H9 (cell line): ENCODE results near the gene ZNF281. TPM values are rescaled to one million over a fixed set of nuclear protein-coding genes. Genes with fewer than 3 reads are reported as not detected.
A peak's percentile ranks its signal among the peaks of the same experiment; 100 is the strongest.

Experiments
- DNase-seq: peaks from one replicate; pipeline ENCODE4 v3.0.0-alpha.2; 2017
- H2AFZ ChIP-seq: one replicate; pipeline ENCODE4 v1.6.1; 2013; ENCODE audit warnings: mild to moderate bottlenecking, low read length, control low read depth, moderate library complexity
- H2AK5ac ChIP-seq: 2 replicates; pipeline ENCODE4 v1.6.1; 2013; ENCODE audit warnings: low read length, control low read depth, mixed read lengths; ENCODE audit not compliant: insufficient read length
- H2BK120ac ChIP-seq: one replicate; pipeline ENCODE4 v1.6.1; 2013; ENCODE audit warnings: low read depth, mild to moderate bottlenecking, low read length, control low read depth, inconsistent platforms; ENCODE audit not compliant: poor library complexity, severe bottlenecking
- H2BK12ac ChIP-seq: 2 replicates; pipeline ENCODE4 v1.6.1; 2013; ENCODE audit warnings: low read length, control low read depth, mixed read lengths, low read depth; ENCODE audit not compliant: insufficient read length
- H2BK15ac ChIP-seq: 2 replicates; pipeline ENCODE4 v1.6.1; 2013; ENCODE audit warnings: low read depth, low read length, control low read depth
- H2BK20ac ChIP-seq: one replicate; pipeline ENCODE4 v1.6.1; 2013; ENCODE audit warnings: low read depth, mild to moderate bottlenecking, low read length, control low read depth, inconsistent platforms; ENCODE audit not compliant: poor library complexity, severe bottlenecking
- H2BK5ac ChIP-seq: 2 replicates; pipeline ENCODE4 v1.6.1; 2013; ENCODE audit warnings: low read length, control low read depth, mixed read lengths; ENCODE audit not compliant: insufficient read length
- H3K14ac ChIP-seq: 2 replicates; pipeline ENCODE4 v1.6.1; 2013; ENCODE audit warnings: low read length, control low read depth; ENCODE audit not compliant: insufficient read depth
- H3K18ac ChIP-seq: 2 replicates; pipeline ENCODE4 v1.6.1; 2013; ENCODE audit warnings: low read depth, mild to moderate bottlenecking, mixed read lengths, low read length, control low read depth; ENCODE audit not compliant: insufficient read length
- H3K23ac ChIP-seq: 2 replicates; pipeline ENCODE4 v1.6.1; 2013; ENCODE audit warnings: low read length, control low read depth, mixed read lengths, low read depth; ENCODE audit not compliant: insufficient read length
- H3K23me2 ChIP-seq: 2 replicates; pipeline ENCODE4 v1.6.1; 2013; ENCODE audit warnings: low read depth, mild to moderate bottlenecking, mixed read lengths, low read length, control low read depth; ENCODE audit not compliant: insufficient read length, poor library complexity, severe bottlenecking
- H3K27ac ChIP-seq: 2 replicates; pipeline ENCODE4 v1.5.1; 2013; ENCODE audit warnings: low read length, control low read depth, mixed read lengths, low read depth; ENCODE audit not compliant: insufficient read length
- H3K27me3 ChIP-seq: 2 replicates; pipeline ENCODE4 v1.6.1; 2013; ENCODE audit warnings: low read length, control low read depth, inconsistent platforms; ENCODE audit not compliant: insufficient read depth
- H3K4ac ChIP-seq: 2 replicates; pipeline ENCODE4 v1.6.1; 2013; ENCODE audit warnings: low read depth, mild to moderate bottlenecking, control low read depth, inconsistent platforms, low read length, moderate library complexity
- H3K4me1 ChIP-seq: 2 replicates; pipeline ENCODE4 v1.6.1; 2013; ENCODE audit warnings: low read length, control low read depth, inconsistent platforms; ENCODE audit not compliant: insufficient read depth
- H3K4me2 ChIP-seq: 2 replicates; pipeline ENCODE4 v1.6.1; 2013; ENCODE audit warnings: low read length, control low read depth, mixed read lengths; ENCODE audit not compliant: insufficient read length, insufficient read depth
- H3K56ac ChIP-seq: 2 replicates; pipeline ENCODE4 v1.6.1; 2013; ENCODE audit warnings: low read depth, mild to moderate bottlenecking, mixed read lengths, low read length, control low read depth; ENCODE audit not compliant: insufficient read length
- H3K79me1 ChIP-seq: 2 replicates; pipeline ENCODE4 v1.6.1; 2013; ENCODE audit warnings: low read depth, mild to moderate bottlenecking, moderate library complexity, low read length, control low read depth, inconsistent platforms; ENCODE audit not compliant: insufficient read depth, poor library complexity, severe bottlenecking
- H3K79me2 ChIP-seq: 2 replicates; pipeline ENCODE4 v1.6.1; 2013; ENCODE audit warnings: low read length, control low read depth, inconsistent platforms; ENCODE audit not compliant: insufficient read depth
- H3K9ac ChIP-seq: 2 replicates; pipeline ENCODE4 v1.6.1; 2013; ENCODE audit warnings: low read length, control low read depth, mixed read lengths; ENCODE audit not compliant: insufficient read length; ENCODE audit errors: extremely low read depth
- H3K9me3 ChIP-seq: one replicate; pipeline ENCODE4 v1.6.1; 2013; ENCODE audit warnings: low read depth, low read length, inconsistent platforms; ENCODE audit not compliant: control insufficient read depth
- H3T11ph ChIP-seq: one replicate; pipeline ENCODE4 v1.6.1; 2013; ENCODE audit warnings: mild to moderate bottlenecking, low read length, control low read depth, inconsistent platforms
- H4K20me1 ChIP-seq: one replicate; pipeline ENCODE4 v1.6.1; 2013; ENCODE audit not compliant: control insufficient read depth, insufficient read length, insufficient read depth
- H4K5ac ChIP-seq: 2 replicates; pipeline ENCODE4 v1.6.1; 2013; ENCODE audit warnings: low read depth, mild to moderate bottlenecking, mixed read lengths, low read length, control low read depth; ENCODE audit not compliant: insufficient read length
- H4K8ac ChIP-seq: replicated peaks from 2 replicates; pipeline ENCODE4 v1.6.1; 2013; ENCODE audit warnings: low read length, control low read depth, mixed read lengths, low read depth; ENCODE audit not compliant: insufficient read length
- H4K91ac ChIP-seq: 2 replicates; pipeline ENCODE4 v1.6.1; 2013; ENCODE audit warnings: low read depth, mild to moderate bottlenecking, moderate library complexity, mixed read lengths, low read length, control low read depth; ENCODE audit not compliant: insufficient read length
- H3K27ac Mint-ChIP-seq, 3 experiments: 2 replicates in 2 of 3; 3 replicates in 1 of 3; pipeline ENCODE4 v1.8.0; 2020 to 2021; ENCODE audit warnings: mixed read lengths in 3 of 3, mild to moderate bottlenecking in 1 of 3, moderate library complexity in 1 of 3
- H3K27me3 Mint-ChIP-seq: 2 replicates; pipeline ENCODE4 v1.8.0; 2021; ENCODE audit warnings: low read depth, mild to moderate bottlenecking, moderate library complexity, mixed read lengths
- H3K36me3 Mint-ChIP-seq, 3 experiments: 2 replicates in 2 of 3; 3 replicates in 1 of 3; pipeline ENCODE4 v1.8.0; 2020 to 2021; ENCODE audit warnings: low read depth in 3 of 3, mixed read lengths in 3 of 3; ENCODE audit not compliant: insufficient read depth in 1 of 3
- H3K4me1 Mint-ChIP-seq, 2 experiments: 2 replicates each; pipeline ENCODE4 v1.8.0; 2020; ENCODE audit warnings: mixed read lengths in 2 of 2
- H3K4me3 Mint-ChIP-seq, 2 experiments: 2 replicates in 1 of 2; 3 replicates in 1 of 2; pipeline ENCODE4 v1.8.0; 2020 to 2021; ENCODE audit warnings: mild to moderate bottlenecking in 2 of 2, mixed read lengths in 2 of 2, moderate library complexity in 1 of 2
- H3K9me3 Mint-ChIP-seq, 2 experiments: 2 replicates in 1 of 2; 3 replicates in 1 of 2; pipeline ENCODE4 v1.8.0; 2020; ENCODE audit warnings: mild to moderate bottlenecking in 2 of 2, mixed read lengths in 2 of 2, moderate library complexity in 1 of 2
- total RNA-seq: library from RNA; stranded (reverse); gene quantifications from 2 replicates; pipeline ENCODE4 v1.2.1, GENCODE V29; 2021
- TF ChIP-seq, protein P1 (sequence below): fragments of 200-600 bp; sonication (generic); conservative IDR thresholded peaks from 3 replicates; pipeline ENCODE4 v1.8.0; 2021; ENCODE audit warnings: antibody characterized with exemption, mild to moderate bottlenecking

Gene ZNF281
- total RNA-seq, 1 experiment from 2014 or later, result 75.2 TPM

- no peak overlapping the region for H2BK120ac ChIP-seq
- H3K9me3 Mint-ChIP-seq, result no peaks in the 10 kb centered on the region
- H3T11ph ChIP-seq, result no peak overlapping the region
- no peak overlapping the region for H2AFZ ChIP-seq
- H3K56ac ChIP-seq, result no peak overlapping the region
- no peak overlapping the region for H3K14ac ChIP-seq
- DNase-seq, result no peak
- no peaks in the 10 kb centered on the region for H4K20me1 ChIP-seq
- H3K4me1 Mint-ChIP-seq, result peaks cover 62 to 74% of the 10 kb centered on the region in 2 experiments
- H3K27me3 Mint-ChIP-seq, result no peaks in the 10 kb centered on the region
- H2AK5ac ChIP-seq, result no peak overlapping the region
- H4K8ac ChIP-seq, result no peak overlapping the region
- no peak overlapping the region for H2BK5ac ChIP-seq
- no peak overlapping the region for H4K91ac ChIP-seq
- H2BK15ac ChIP-seq, result no peak overlapping the region
- H3K4me1 ChIP-seq, result peaks cover 7% of the 10 kb centered on the region; the same call in 1 of the 2 replicates
- H2BK20ac ChIP-seq, result no peak overlapping the region
- H3K9ac ChIP-seq, result no peak overlapping the region
- no peaks in the 10 kb centered on the region for H3K79me1 ChIP-seq
- H4K5ac ChIP-seq, result no peak overlapping the region
- no peaks in the 10 kb centered on the region for H3K27me3 ChIP-seq
- no peak overlapping the region for H3K4ac ChIP-seq
- 0 out of 7 replicates have a peak overlapping the region, but pooled peaks of 1 of the 3 experiments have one; percentile 0 for H3K27ac Mint-ChIP-seq
- no peak overlapping the region for H3K23ac ChIP-seq
- no peaks in the 10 kb centered on the region for H3K9me3 ChIP-seq
- no peak overlapping the region for H3K4me3 Mint-ChIP-seq
- peaks cover 4% of the 10 kb centered on the region for H3K23me2 ChIP-seq
- no peak overlapping the region for H3K27ac ChIP-seq
- TF ChIP-seq, protein P1, sequence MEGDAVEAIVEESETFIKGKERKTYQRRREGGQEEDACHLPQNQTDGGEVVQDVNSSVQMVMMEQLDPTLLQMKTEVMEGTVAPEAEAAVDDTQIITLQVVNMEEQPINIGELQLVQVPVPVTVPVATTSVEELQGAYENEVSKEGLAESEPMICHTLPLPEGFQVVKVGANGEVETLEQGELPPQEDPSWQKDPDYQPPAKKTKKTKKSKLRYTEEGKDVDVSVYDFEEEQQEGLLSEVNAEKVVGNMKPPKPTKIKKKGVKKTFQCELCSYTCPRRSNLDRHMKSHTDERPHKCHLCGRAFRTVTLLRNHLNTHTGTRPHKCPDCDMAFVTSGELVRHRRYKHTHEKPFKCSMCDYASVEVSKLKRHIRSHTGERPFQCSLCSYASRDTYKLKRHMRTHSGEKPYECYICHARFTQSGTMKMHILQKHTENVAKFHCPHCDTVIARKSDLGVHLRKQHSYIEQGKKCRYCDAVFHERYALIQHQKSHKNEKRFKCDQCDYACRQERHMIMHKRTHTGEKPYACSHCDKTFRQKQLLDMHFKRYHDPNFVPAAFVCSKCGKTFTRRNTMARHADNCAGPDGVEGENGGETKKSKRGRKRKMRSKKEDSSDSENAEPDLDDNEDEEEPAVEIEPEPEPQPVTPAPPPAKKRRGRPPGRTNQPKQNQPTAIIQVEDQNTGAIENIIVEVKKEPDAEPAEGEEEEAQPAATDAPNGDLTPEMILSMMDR, result no peak
- peaks cover 0 to 3% (median 0%) of the 10 kb centered on the region in 3 experiments; a peak in 2 of 7 replicates for H3K36me3 Mint-ChIP-seq
- H3K18ac ChIP-seq, result no peak overlapping the region
- H3K79me2 ChIP-seq, result no peaks in the 10 kb centered on the region
- no peak overlapping the region for H2BK12ac ChIP-seq
- no peak overlapping the region for H3K4me2 ChIP-seq
Measured at GRCh38 chr1:200376528-200376927, 33.3 kb downstream of the ZNF281 start.
